HL-60 (cell line): ENCODE measurements around the gene PCBP2.

Experiments used
- GABPA ChIP-seq: IDR thresholded peaks from 2 replicates; pipeline ENCODE4 v1.6.1; 2012; ENCODE audit warnings: low read depth
- POLR2AphosphoS5 ChIP-seq: IDR thresholded peaks from 2 replicates; pipeline ENCODE4 v1.6.1; 2012; ENCODE audit warnings: low read depth
- SPI1 ChIP-seq: IDR thresholded peaks from 2 replicates; pipeline ENCODE4 v1.6.1; 2012; ENCODE audit warnings: low read depth, mild to moderate bottlenecking, borderline replicate concordance
- TF ChIP-seq, protein P1 (sequence below): IDR thresholded peaks from one replicate; pipeline ENCODE4 v1.5.1; 2011; ENCODE audit warnings: low read length, control low read depth, inconsistent platforms; ENCODE audit not compliant: insufficient read depth
- TF ChIP-seq, protein P2 (sequence below): IDR thresholded peaks from 2 replicates; pipeline ENCODE4 v1.6.1; 2012; ENCODE audit warnings: low read depth; ENCODE audit not compliant: insufficient replicate concordance

DNA sequence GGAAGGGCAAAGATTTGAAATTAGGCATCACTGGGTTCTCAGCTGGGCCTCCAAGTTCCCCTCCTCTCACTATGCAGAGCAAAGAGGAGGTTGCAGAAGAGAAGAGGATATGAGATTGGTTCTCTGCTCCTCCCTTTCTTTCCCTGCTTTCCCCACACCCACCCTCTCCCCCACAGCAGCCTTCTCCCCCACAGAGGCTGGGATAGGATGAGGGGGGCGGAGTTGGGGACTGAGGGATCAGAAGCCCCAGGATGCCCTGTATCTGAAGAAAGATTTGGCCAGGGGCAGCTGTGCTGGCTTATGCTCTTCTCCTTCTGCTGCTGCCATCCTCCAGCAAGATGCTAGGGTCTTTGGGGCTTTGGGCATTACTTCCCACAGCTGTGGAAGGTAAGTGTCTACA is 28.3 kb upstream of the PCBP2 start, which contains the start of gene AMHR2:
- TF ChIP-seq, protein P1, sequence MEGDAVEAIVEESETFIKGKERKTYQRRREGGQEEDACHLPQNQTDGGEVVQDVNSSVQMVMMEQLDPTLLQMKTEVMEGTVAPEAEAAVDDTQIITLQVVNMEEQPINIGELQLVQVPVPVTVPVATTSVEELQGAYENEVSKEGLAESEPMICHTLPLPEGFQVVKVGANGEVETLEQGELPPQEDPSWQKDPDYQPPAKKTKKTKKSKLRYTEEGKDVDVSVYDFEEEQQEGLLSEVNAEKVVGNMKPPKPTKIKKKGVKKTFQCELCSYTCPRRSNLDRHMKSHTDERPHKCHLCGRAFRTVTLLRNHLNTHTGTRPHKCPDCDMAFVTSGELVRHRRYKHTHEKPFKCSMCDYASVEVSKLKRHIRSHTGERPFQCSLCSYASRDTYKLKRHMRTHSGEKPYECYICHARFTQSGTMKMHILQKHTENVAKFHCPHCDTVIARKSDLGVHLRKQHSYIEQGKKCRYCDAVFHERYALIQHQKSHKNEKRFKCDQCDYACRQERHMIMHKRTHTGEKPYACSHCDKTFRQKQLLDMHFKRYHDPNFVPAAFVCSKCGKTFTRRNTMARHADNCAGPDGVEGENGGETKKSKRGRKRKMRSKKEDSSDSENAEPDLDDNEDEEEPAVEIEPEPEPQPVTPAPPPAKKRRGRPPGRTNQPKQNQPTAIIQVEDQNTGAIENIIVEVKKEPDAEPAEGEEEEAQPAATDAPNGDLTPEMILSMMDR: no peak
- no peak for TF ChIP-seq POLR2AphosphoS5
- no peak for TF ChIP-seq SPI1
- no peak for TF ChIP-seq GABPA
- TF ChIP-seq, protein P2, sequence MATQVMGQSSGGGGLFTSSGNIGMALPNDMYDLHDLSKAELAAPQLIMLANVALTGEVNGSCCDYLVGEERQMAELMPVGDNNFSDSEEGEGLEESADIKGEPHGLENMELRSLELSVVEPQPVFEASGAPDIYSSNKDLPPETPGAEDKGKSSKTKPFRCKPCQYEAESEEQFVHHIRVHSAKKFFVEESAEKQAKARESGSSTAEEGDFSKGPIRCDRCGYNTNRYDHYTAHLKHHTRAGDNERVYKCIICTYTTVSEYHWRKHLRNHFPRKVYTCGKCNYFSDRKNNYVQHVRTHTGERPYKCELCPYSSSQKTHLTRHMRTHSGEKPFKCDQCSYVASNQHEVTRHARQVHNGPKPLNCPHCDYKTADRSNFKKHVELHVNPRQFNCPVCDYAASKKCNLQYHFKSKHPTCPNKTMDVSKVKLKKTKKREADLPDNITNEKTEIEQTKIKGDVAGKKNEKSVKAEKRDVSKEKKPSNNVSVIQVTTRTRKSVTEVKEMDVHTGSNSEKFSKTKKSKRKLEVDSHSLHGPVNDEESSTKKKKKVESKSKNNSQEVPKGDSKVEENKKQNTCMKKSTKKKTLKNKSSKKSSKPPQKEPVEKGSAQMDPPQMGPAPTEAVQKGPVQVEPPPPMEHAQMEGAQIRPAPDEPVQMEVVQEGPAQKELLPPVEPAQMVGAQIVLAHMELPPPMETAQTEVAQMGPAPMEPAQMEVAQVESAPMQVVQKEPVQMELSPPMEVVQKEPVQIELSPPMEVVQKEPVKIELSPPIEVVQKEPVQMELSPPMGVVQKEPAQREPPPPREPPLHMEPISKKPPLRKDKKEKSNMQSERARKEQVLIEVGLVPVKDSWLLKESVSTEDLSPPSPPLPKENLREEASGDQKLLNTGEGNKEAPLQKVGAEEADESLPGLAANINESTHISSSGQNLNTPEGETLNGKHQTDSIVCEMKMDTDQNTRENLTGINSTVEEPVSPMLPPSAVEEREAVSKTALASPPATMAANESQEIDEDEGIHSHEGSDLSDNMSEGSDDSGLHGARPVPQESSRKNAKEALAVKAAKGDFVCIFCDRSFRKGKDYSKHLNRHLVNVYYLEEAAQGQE: no peak
